Mesenchymal stem cell (in vitro differentiated cells and primary cell): ENCODE data around the gene CREM.

Experiments used
- DNase-seq: peaks from one replicate; pipeline ENCODE4 v3.0.0-alpha.2; 2013
- H2AFZ ChIP-seq: one replicate; pipeline ENCODE4 v1.6.1; 2013; ENCODE audit warnings: low read depth, mild to moderate bottlenecking, control low read depth, inconsistent platforms, low read length, moderate library complexity
- H2AK5ac ChIP-seq: 2 replicates; pipeline ENCODE4 v1.6.1; 2013; ENCODE audit warnings: low read length, moderate library complexity, mild to moderate bottlenecking, inconsistent platforms; ENCODE audit not compliant: severe bottlenecking
- H2BK120ac ChIP-seq: one replicate; pipeline ENCODE4 v1.6.1; 2013; ENCODE audit warnings: low read depth, mild to moderate bottlenecking, inconsistent platforms, low read length, moderate library complexity
- H2BK12ac ChIP-seq, 2 experiments: one replicate each; pipeline ENCODE4 v1.6.1; 2013; ENCODE audit warnings: inconsistent platforms in 2 of 2, low read length in 2 of 2, mild to moderate bottlenecking in 2 of 2, moderate library complexity in 2 of 2, control low read depth in 1 of 2
- H2BK15ac ChIP-seq: one replicate; pipeline ENCODE4 v1.6.1; 2013; ENCODE audit warnings: mild to moderate bottlenecking, low read depth, inconsistent platforms; ENCODE audit not compliant: poor library complexity, severe bottlenecking
- H2BK5ac ChIP-seq: 2 replicates; pipeline ENCODE4 v1.6.1; 2013; ENCODE audit warnings: low read depth, mild to moderate bottlenecking, low read length, control low read depth, inconsistent platforms; ENCODE audit not compliant: poor library complexity, severe bottlenecking
- H3K14ac ChIP-seq, 2 experiments: one replicate each; pipeline ENCODE4 v1.6.1; 2013; ENCODE audit warnings: inconsistent platforms in 2 of 2, low read length in 2 of 2, control low read depth in 1 of 2, mild to moderate bottlenecking in 1 of 2, moderate library complexity in 1 of 2
- H3K18ac ChIP-seq, 2 experiments: one replicate each; pipeline ENCODE4 v1.6.1; 2013; ENCODE audit warnings: inconsistent platforms in 2 of 2, low read length in 2 of 2, control low read depth in 1 of 2, low read depth in 1 of 2, mild to moderate bottlenecking in 1 of 2
- H3K23ac ChIP-seq, 2 experiments: one replicate each; pipeline ENCODE4 v1.6.1; 2013; ENCODE audit warnings: inconsistent platforms in 2 of 2, low read length in 2 of 2, mild to moderate bottlenecking in 2 of 2, moderate library complexity in 2 of 2, control low read depth in 1 of 2
- H3K27ac ChIP-seq: 2 replicates; pipeline ENCODE4 v1.5.1; 2013; ENCODE audit warnings: mild to moderate bottlenecking, moderate library complexity, low read length, control low read depth, inconsistent platforms; ENCODE audit not compliant: poor library complexity, severe bottlenecking
- H3K27me3 ChIP-seq, 2 experiments: 2 replicates each; pipeline versions ENCODE4 v1.6.1 to v1.7.0; 2013; ENCODE audit warnings: low read length in 2 of 2, mild to moderate bottlenecking in 2 of 2, moderate library complexity in 2 of 2, control low read depth in 1 of 2, inconsistent platforms in 1 of 2; ENCODE audit not compliant: control insufficient read depth in 1 of 2, insufficient read depth in 1 of 2
- H3K36me3 ChIP-seq, 2 experiments: 2 replicates each; pipeline versions ENCODE4 v1.6.1 to v1.7.0; 2013; ENCODE audit warnings: low read length in 2 of 2, control low read depth in 1 of 2, inconsistent platforms in 1 of 2, low read depth in 1 of 2, mild to moderate bottlenecking in 1 of 2; ENCODE audit not compliant: insufficient read depth in 2 of 2, control insufficient read depth in 1 of 2
- H3K4ac ChIP-seq, 2 experiments: one replicate each; pipeline ENCODE4 v1.6.1; 2013; ENCODE audit warnings: inconsistent platforms in 2 of 2, low read length in 2 of 2, mild to moderate bottlenecking in 2 of 2, moderate library complexity in 2 of 2, control low read depth in 1 of 2, low read depth in 1 of 2
- H3K4me1 ChIP-seq: 2 replicates; pipeline ENCODE4 v1.6.1; 2013; ENCODE audit warnings: low read depth, low read length, control low read depth; ENCODE audit not compliant: control insufficient read depth, insufficient read depth
- H3K4me2 ChIP-seq: 2 replicates; pipeline ENCODE4 v1.6.1; 2013; ENCODE audit warnings: low read length, mild to moderate bottlenecking, inconsistent platforms; ENCODE audit not compliant: poor library complexity, severe bottlenecking
- H3K4me3 ChIP-seq, 2 experiments: 2 replicates each; pipeline versions ENCODE4 v1.5.1 to v1.7.0; 2013; ENCODE audit warnings: low read length in 2 of 2, mild to moderate bottlenecking in 2 of 2, control low read depth in 1 of 2, low read depth in 1 of 2; ENCODE audit not compliant: insufficient read depth in 1 of 2
- H3K79me1 ChIP-seq: replicated peaks from 2 replicates; pipeline ENCODE4 v1.6.1; 2013; ENCODE audit warnings: mild to moderate bottlenecking, control low read depth, low read length, inconsistent platforms; ENCODE audit not compliant: poor library complexity, severe bottlenecking
- H3K9ac ChIP-seq: 2 replicates; pipeline ENCODE4 v1.7.0; 2013; ENCODE audit warnings: mild to moderate bottlenecking, low read length, moderate library complexity
- H3K9me3 ChIP-seq: 2 replicates; pipeline ENCODE4 v1.7.0; 2013; ENCODE audit warnings: mild to moderate bottlenecking, low read length; ENCODE audit not compliant: control insufficient read depth
- H4K8ac ChIP-seq: one replicate; pipeline ENCODE4 v1.6.1; 2013; ENCODE audit warnings: inconsistent platforms, mild to moderate bottlenecking, low read length, moderate library complexity
- H4K91ac ChIP-seq: one replicate; pipeline ENCODE4 v1.6.1; 2013; ENCODE audit warnings: mild to moderate bottlenecking, low read length, inconsistent platforms
- WGBS: methylation state at CpG from one replicate; pipeline ENCODE4 v1.1.7; 2013; ENCODE audit warnings: mixed read lengths; 5-methylcytosine and 5-hydroxymethylcytosine counted together

CREM gene

DNA sequence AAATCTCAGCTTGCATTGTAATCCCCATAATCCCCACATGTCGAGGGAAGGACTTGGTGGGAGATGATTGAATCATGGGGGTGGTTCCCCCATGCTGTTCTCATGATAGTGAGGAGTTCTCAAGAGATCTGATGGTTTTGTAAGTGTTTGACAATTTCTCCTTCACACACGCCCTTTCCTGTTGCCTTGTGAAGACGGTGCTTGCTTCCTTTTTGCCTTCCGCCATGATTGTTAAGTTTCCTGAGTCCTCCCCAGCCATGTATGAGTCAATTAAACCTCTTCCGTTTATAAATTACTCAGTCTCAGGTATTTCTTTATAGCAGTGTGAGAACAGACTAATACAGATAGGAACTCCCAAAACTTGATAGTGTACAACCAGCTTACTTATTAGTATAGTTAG is 98.6 kb downstream of the CREM start:
- WGBS, result 80% methylated on average over 1 of the region's 5 CpGs
- no peaks in the 10 kb centered on the region for H3K36me3 ChIP-seq

DNA sequence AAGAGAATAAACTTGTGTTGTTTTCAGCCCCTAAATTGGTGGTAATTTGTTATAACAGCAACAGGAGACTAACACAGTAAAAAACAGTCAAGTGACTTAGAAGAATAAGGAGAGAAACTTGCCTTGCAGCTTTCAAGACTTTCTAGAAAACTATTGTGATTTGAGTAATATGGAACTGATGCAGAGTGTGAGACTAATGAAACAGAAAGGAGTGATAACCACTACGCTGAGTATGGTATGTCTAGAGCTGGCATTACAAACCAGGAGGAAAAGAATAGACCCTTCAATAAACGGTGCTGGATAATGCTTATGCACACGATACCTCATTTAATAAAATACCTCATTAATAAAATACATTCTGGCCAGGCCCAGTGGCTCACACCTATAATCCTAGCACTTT is 99.9 kb downstream of the CREM start:
- no peak overlapping the region for H4K91ac ChIP-seq
- H3K4ac ChIP-seq, result no peak overlapping the region
- H3K4me1 ChIP-seq, result no peaks in the 10 kb centered on the region
- no peak overlapping the region for H2AFZ ChIP-seq
- no peak overlapping the region for H2BK5ac ChIP-seq
- H2AK5ac ChIP-seq, result no peak overlapping the region
- H3K36me3 ChIP-seq, result no peaks in the 10 kb centered on the region
- no peak overlapping the region for H2BK12ac ChIP-seq
- WGBS, result 96% methylated on average over 3 of the region's 3 CpGs
- no peak overlapping the region for H3K27ac ChIP-seq
- no peaks in the 10 kb centered on the region for H3K27me3 ChIP-seq
- no peak overlapping the region for H3K18ac ChIP-seq
- H3K23ac ChIP-seq, result no peak overlapping the region
- no peak overlapping the region for H2BK120ac ChIP-seq
- no peak overlapping the region for H3K4me3 ChIP-seq
- no peaks in the 10 kb centered on the region for H3K79me1 ChIP-seq
- no peak overlapping the region for H3K9ac ChIP-seq
- H4K8ac ChIP-seq, result no peak overlapping the region
- H3K9me3 ChIP-seq, result no peaks in the 10 kb centered on the region
- H3K14ac ChIP-seq, result no peak overlapping the region
- H3K4me2 ChIP-seq, result no peak overlapping the region
- no peak for DNase-seq
- H2BK15ac ChIP-seq, result no peak overlapping the region

More for the DNA sequence above, 98.6 kb downstream of the CREM start:
- no peak overlapping the region for H3K18ac ChIP-seq
- no peak overlapping the region for H4K8ac ChIP-seq
- no peak overlapping the region for H3K4me3 ChIP-seq
- no peak overlapping the region for H3K23ac ChIP-seq
- no peak overlapping the region for H3K27ac ChIP-seq
- no peak overlapping the region for H3K4me2 ChIP-seq
- no peak overlapping the region for H2AK5ac ChIP-seq
- H2BK12ac ChIP-seq, result no peak overlapping the region
- no peak overlapping the region for H2BK5ac ChIP-seq
- H3K79me1 ChIP-seq, result no peaks in the 10 kb centered on the region
- H3K27me3 ChIP-seq, result no peaks in the 10 kb centered on the region
- no peak for DNase-seq
- no peak overlapping the region for H4K91ac ChIP-seq
- H2BK15ac ChIP-seq, result no peak overlapping the region
- peaks cover 2% of the 10 kb centered on the region for H3K4me1 ChIP-seq
- H2AFZ ChIP-seq, result no peak overlapping the region
- no peak overlapping the region for H2BK120ac ChIP-seq
- H3K4ac ChIP-seq, result no peak overlapping the region
- H3K14ac ChIP-seq, result no peak overlapping the region
- H3K9me3 ChIP-seq, result no peaks in the 10 kb centered on the region
- no peak overlapping the region for H3K9ac ChIP-seq

DNA sequence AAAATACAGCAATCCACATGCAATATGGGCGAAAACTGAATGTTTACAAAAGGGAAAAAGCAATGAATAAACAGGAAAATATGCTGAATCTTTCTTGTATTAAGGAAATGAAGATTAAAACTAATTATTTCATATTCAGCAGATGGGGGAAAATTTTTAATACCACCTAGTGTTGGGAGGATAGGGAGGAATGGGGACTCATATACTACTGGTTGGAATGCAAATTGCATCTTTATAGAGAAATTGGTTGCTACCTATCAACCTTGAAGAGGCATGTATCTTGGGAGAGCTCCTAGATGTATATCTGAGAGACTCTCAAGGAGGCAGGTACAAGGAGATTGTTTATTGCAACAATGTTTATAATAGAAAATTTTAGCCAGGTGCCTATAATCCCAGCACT is 101.4 kb downstream of the CREM start:
- H2BK15ac ChIP-seq, result no peak overlapping the region
- WGBS, result no CpG with 5 or more reads among the region's 1 CpG
- no peak overlapping the region for H3K4me2 ChIP-seq
- H3K9me3 ChIP-seq, result no peaks in the 10 kb centered on the region
- no peaks in the 10 kb centered on the region for H3K79me1 ChIP-seq
- H3K27me3 ChIP-seq, result no peaks in the 10 kb centered on the region
- H4K91ac ChIP-seq, result no peak overlapping the region
- no peak for DNase-seq
- H3K18ac ChIP-seq, result no peak overlapping the region
- H3K4ac ChIP-seq, result no peak overlapping the region
- no peak overlapping the region for H4K8ac ChIP-seq
- H3K14ac ChIP-seq, result no peak overlapping the region
- no peak overlapping the region for H3K23ac ChIP-seq
- no peak overlapping the region for H2AK5ac ChIP-seq
- no peak overlapping the region for H2BK120ac ChIP-seq
- no peaks in the 10 kb centered on the region for H3K36me3 ChIP-seq
- no peak overlapping the region for H3K9ac ChIP-seq
- no peak overlapping the region for H2AFZ ChIP-seq
- H2BK12ac ChIP-seq, result no peak overlapping the region
- H3K4me3 ChIP-seq, result no peak overlapping the region
- H3K27ac ChIP-seq, result no peak overlapping the region
- no peaks in the 10 kb centered on the region for H3K4me1 ChIP-seq
- H2BK5ac ChIP-seq, result no peak overlapping the region

DNA sequence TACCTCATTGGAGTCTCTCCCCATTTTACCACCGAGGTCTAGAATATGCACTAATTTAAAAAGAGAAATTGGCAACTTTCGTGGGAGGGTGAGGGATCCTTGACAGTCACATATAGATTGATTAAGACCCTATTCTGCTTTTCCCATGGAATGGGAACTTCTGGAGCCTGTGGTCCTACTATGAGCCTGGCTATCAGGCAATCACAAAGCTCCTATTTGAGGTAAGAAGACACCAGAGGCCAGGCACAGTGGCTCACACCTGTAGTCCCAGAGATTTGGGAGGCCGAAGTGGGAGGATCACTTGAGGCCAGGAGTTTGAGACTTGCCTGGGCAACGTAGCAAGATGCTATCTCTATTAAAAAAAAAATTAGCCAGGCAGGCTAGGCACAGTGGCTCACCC is 105.0 kb downstream of the CREM start:
- Histone ChIP-seq H3K4me3 (no peak overlapping the region), H3K18ac (no peak overlapping the region), H3K4me1 (peaks cover 5% of the 10 kb centered on the region), H3K36me3 (no peaks in the 10 kb centered on the region), H2BK5ac (no peak overlapping the region), H2BK120ac (no peak overlapping the region), H3K23ac (no peak overlapping the region), H2AFZ (no peak overlapping the region), H2BK15ac (no peak overlapping the region), H3K4ac (no peak overlapping the region), H3K4me2 (no peak overlapping the region), H3K79me1 (no peaks in the 10 kb centered on the region), H2BK12ac (no peak overlapping the region), H3K27me3 (no peaks in the 10 kb centered on the region), H3K14ac (no peak overlapping the region), H4K91ac (no peak overlapping the region), H3K27ac (no peak overlapping the region), H3K9ac (no peak overlapping the region), H3K9me3 (no peaks in the 10 kb centered on the region), H4K8ac (no peak overlapping the region), H2AK5ac (no peak overlapping the region)
- 96% methylated on average over 3 of the region's 4 CpGs for WGBS
- no peak for DNase-seq
